CD4-positive, alpha-beta T cell treated with Interleukin-4 for 1 hour (primary cell): ENCODE results near the gene CCDC158.
"Not testable (repeated sequence)": the region's sequence is repeated elsewhere in the genome, so short reads cannot be mapped to it uniquely, and the experiment has no call there.

ENCODE experiments used
- DNase-seq, 2 donors: peaks; one replicate each; pipeline ENCODE4 v3.0.0-alpha.2; 2020 to 2022

Gene CCDC158

DNA sequence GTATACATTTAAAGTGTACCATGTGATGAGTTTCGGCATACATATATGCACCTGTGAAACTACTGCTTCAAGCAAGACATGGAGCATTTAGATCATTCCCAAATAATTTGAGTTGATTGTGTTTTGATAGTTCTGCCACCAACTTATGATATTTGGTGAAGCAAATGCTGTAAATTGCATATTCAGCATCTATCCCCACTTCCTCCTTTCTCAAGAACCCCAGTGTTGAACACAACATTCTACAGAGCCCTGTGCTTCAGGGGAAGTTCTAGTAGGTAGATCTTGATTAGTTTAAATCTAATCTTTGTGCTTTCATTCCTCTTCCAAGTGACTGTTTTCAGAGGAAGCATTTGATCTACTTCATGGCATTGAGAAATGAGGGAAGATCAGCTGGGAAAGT is 8.7 kb upstream of the CCDC158 start:
- no peak for DNase-seq

DNA sequence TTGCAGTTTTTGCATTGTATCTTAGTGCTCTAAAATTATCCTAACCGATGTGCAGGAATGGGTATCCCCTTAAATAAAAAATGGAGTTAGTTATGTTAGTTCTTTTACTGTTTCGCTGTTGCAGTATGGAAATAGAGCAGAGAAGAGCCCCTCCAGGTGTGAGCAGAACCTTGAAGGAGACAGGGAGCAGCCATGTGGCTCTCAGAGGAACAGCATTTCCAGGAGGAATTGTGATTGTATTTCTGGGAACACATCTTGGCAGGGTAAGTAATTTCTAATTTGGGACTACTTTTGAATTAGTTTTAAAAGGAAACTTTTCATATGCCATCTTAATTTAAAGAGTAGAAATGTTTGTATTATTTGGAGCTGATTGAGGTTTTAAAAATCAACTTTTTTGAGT is 5.3 kb upstream of the CCDC158 start:
- no peak for DNase-seq

DNA sequence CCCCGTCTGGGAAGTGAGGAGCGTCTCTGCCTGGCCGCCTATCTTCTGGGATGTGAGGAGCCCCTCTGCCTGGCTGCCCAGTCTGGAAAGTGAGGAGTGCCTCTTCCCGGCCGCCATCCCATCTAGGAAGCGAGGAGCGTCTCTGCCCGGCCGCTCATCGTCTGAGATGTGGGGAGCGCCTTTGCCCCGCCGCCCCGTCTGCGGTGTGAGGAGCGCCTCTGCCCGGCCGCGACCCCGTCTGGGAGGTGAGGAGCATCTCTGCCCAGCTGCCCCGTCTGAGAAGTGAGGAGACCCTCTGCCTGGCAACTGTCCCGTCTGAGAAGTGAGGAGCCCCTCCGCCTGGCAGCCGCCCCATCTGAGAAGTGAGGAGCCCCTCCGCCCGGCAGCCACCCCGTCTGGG is 2.2 kb upstream of the CCDC158 start:
- not testable (repeated sequence) for DNase-seq

DNA sequence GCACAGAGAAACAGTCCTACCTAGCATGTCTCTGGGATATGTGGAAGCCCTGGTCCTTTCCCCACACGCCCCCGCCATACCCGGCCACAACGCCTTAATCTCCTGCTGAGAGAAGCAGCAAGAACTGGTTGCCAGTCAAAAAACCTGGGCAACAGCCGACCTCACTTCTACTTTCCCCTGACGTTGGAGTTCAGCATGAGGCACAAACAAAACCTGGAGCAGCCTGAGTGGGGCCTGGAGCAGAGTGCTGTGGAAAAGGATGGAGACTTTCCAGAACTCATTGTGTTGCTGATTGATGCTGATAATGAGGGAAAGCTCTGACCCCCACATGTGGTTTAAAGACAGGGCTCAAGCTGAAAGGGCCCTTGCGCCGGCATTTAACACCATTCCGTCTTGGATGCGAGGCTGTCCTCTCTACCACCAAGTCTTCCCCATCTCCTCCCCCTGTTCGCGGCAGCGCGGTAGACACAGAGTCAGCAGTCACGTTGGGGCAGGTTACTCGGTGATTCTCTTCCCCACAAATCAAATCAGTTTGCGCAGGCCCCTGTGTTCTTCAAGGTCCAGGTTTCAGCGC is 666 bp downstream of the CCDC158 start:
- no peak for DNase-seq

DNA sequence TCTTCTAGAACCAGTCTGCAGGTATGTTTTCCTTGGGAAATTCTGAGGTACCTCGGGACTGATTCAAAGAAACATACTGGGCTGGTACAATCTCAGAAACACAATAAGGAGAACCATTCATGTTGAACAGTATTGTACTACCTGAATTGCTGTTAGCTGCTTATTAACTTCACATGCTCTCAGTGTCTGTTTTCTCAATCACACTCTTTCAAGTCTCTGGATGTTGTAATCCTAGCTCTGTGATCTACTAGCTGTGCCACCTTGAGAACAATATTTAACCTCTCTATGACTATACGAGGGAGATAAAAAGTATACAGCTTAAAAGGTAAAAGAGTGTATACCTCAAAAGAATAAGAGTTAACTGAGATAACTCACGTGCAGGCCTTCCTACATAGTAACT is 10.3 kb downstream of the CCDC158 start:
- DNase-seq, result no peak

DNA sequence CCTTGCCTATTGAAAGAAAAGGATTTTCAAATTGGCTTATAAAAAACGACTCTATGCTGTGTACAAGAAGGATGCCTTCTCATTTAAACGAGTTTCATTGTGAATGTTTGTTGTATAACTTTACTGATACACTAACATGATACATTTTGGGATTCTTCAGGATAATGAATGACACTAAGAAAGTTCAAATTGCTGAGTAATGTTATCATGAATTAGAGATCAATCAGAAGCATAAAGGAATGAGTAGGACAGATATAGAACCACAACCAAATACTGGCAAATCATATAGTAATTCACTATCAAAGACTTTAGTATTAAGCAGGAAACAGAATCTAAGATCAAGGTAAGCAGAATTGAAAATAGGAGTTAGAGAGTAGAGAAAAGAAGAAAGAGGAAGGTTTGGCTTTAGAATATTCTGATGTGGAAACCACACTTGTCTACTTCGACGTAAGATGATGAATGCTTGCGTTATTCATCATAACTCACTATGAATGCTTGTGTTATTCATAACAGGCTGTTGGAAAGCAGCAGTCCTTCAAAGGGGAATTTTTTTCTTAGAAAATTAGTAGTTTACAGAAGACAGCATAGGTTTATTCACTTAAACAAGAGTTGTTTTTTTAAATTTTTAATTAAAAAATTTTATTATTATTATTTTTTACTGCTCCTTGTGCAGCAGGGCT is 13.4 kb downstream of the CCDC158 start:
- no peak for DNase-seq

DNA sequence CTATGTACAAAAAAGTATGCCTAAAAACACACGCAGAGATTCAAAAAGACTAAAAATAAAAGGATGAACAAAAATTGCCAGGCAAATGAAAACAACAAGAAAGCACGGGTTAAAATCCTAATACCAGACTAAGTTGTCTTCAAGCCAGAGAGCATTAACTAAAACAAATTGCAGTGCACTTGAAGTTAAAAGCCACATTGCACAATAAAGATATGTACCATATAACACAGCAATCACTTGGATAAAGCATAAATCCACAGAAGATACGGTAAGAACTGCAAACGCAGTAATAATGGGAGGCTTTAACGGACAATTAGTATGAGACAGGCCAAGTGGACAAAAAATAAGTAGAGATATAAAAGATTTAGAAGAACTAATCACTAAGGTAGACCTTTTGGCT is 14.9 kb downstream of the CCDC158 start:
- DNase-seq, result no peak

DNA sequence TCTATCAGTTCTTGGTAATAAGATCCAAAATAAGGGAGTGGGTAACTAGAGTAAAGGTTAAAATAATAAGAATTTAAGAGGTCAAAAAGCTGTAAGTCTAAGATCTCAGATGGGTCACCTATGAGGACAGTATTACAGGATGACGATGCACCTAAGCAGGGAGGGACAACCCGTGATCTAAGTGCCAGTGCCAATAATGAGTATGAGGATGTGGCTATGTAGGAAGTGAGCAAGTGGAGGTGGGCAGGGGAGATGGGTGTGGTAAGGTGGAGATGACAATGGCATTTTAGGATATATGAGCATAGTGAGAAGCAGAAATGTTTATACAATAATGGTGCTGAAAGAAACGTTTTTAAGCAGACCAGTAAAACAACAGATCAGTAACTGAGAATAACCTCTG is 19.3 kb downstream of the CCDC158 start:
- no peak for DNase-seq

DNA sequence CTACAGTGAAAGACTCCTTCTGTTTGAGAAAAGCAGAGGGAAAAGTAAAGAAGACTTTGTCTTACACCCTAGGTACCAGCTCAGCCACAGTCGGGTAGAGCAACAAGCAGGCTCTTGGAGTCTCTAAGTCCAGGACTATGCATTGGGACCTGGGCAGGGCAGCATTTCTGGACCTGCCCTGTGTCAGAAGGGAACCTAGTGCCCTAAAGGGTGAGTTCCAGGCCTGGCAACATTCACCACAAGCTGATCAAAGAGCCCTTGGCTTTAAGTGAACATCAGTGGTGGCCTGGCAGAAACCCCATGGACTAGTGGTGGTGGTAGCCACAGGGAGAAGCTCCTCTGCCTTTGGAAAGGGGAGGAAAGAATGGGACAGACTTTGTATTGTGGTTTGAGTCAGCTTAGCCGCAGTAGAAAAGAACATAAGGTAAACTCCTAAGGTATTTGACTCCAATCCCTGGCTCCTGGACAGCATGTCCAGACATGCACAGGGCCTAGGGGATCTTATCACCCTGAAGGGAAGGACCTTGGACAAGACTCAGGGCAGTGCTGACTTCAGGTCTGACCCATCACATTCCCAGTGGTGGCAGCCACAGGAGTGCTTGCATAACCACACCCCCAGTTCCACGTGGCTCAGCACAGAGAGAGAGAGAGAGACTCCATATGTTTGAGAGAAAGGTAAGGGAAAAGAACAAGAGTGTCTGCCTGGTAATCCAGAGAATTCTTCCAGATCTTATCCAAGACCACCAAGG is 32.6 kb downstream of the CCDC158 start:
- no peak for DNase-seq

DNA sequence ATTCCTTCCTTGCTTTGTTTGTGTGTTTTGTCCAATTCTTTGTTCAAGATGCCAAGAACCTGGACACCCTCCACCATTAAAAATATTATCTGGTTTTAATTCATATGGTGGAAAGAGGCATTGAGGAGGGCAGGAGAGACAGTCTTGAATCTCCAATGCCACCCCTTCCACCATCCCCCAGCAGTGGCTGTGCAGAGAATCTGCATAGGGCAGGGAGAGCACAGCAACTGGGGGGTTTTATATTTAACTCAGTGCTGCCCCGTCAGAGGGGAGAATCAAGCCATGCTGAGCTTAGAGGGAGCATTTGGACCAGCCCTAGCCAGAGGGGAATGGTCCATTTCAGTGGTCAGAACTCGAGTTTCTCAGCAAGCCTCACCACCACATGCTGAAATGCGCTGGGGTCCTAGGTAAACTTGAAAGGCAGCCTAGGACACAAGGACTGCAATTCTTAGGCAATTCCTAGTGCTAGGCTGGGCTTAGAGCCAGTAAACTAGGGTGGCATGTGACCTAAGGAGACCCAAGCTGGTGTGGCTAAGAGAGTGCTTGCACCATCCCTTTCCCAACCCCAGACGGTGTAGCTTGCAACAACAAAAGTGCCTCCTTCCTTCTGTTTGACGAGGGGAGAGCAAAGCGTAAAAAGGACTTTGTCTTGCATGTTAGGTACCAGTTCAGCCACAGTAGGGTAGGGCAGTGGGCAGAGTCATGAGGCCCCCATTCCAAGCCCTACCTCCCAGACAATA is 34.2 kb downstream of the CCDC158 start:
- DNase-seq, result no peak

DNA sequence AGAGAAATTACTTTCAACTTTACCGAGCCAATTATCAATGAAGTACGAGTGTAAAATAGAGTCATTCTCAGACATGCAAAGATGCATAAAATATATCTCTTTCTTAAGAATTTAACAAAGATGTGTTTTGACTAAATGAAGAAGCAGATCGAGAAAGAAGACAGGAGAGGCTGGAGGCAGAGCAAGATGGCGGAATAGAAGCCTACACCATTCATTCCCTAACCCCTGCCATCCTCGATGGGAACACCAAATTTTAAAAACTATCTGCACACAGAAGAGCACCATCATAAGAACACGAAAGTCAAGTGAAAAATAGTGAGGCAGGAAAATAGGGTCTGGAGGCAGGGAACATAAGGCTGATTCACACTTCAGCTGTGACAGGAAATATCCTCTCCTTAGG is 35.0 kb downstream of the CCDC158 start:
- no peak for DNase-seq

DNA sequence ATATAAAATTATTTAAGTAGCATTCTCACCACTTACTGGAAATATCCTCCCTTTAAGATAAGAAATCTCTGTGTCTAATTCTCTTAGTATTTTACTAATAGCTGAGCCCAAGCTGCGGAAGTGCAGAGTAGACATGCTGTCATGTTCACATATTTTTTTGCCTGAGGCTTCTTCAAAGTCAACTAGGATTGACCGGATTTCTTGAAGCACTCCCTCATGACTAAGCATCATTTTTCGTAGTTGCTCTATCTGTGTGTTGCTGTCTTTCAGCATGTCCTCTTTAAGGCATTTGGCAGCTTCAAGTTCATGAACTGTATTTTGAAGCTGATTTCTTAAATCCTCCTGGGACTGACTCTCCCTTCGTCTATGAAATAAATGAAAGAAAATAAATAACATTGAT is 36.9 kb downstream of the CCDC158 start:
- no peak for DNase-seq

DNA sequence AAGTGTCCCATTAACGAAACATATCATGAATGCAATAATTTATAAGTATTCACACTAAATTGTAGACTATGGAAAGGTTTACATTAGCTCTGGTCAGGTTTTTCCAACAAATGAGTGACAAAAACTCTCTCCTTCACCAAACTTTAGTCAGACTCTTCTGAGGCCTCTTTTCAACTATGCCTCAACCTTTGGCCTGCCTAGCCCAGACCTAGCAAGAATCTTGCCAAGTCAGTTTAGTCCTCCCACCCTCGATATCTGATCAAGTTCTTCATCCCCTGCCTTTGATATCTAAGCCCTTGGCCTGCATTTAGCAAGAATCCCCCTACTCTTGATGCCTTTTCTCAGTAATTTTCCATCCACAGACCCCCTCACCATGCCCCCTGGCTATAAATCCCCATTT is 37.9 kb downstream of the CCDC158 start:
- DNase-seq, result no peak

DNA sequence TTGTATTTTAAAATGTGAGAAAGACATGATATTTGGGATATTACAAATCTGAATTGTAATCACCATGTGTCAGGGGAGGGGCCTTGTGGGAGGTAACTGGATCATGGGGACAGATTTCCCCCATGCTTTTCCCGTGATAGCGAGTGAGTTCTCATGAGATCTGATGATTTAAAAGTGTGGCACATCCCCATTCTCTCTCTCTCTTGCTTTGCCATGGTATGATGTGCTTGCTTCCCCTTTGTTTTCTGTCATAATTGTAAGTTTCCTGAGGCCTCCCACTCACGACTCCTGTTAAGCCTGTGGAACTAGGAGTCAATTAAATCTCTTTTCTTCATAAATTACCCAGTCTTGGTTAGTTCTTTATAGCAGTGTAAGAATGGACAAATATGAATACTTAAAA is 39.0 kb downstream of the CCDC158 start:
- no peak for DNase-seq

DNA sequence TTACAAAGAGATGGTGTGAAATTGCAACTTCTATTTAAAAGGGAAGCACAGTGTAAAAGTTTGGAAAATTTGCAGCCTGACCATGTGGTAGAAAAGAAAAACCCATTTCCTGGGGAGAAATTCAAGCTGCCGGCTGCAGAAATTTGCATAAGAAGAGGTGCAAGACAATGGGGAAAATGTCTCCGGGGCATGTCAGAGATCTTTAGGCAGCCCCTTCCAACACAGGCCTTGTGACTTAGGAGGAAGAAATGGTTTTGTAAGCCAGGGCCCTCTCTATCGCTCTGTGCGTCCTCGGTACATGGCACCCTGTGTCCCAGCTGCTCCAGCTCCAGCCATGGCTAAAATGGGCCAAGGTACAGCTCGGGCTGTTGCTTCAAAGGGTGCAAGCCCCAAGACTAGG is 40.4 kb downstream of the CCDC158 start:
- no peak for DNase-seq

DNA sequence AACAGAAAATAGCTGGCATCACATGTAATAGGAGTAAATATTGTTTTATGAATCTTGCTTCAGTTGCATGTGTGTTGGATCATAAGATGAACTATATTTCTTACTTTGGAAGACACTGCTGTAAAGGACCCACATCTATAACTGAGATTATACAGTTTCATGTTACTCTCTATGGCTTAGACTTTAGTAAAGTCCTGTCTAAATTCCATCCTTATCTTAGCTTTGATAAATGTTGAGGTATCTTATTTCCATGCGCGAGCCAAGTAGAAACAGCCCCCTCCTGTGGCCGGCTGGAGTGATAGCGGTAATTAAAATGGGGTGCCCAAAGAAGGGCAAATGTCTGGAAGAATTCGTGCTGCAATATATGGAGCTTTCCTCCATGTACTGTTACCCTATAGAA is 43.0 kb downstream of the CCDC158 start:
- peak; percentile 19 to 39 for DNase-seq

DNA sequence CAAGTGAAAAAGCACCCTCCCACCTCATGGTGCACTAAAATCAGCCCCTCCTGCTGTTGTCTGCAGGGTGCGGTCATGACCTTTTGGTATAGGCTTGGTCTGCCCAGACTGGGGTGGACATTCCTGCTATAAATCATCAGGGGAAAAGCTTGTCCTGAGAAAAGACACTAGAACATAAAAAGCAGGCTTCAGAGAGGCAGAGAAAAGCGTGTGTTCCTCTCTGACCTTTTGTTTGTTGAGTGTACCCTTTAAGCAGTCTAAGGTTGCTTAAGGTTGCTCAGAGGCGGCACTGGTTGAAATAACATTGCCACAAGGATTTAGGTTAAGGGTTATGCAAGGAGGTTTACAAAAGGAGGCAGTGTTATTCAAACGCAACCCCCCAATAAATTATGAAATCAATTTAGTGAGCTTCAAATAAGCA is 43.5 kb downstream of the CCDC158 start:
- DNase-seq, result no peak

DNA sequence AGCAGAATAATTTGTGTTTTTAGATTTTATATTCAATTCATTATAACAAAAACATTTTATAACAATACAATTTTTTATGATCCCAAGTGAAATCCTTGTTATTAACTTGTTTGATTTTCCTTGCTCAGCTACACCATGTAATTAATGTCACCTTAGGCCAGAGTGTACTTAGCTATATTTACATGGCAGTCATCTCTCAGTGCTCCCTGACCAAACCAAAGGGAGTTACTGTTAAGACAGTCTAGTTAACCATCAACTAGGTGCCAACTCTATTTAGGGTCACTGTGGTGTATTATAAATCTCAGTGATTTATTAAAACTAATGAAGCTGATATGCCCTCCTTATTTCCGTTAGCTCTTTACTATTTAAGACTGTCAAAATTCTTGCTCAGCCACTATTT is 44.4 kb downstream of the CCDC158 start:
- DNase-seq, result no peak

DNA sequence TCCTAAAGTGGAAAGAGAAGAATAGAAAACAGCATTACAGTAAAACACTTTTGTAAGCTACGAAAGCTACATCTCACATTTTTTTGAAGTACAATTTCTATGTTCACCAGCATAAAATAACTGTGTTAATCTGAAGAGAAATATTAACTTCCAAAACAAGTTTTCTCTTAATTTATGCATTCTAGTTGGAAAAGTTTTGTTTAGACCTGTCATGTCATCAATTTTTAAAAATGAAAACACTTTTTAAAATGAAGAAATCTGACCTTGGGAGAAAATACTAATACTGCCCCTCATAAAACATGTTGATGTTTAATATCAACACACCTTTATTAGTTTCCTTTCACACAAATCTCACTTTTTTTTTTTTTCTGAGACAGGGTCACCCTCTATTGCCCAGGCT is 45.2 kb downstream of the CCDC158 start:
- no peak for DNase-seq

DNA sequence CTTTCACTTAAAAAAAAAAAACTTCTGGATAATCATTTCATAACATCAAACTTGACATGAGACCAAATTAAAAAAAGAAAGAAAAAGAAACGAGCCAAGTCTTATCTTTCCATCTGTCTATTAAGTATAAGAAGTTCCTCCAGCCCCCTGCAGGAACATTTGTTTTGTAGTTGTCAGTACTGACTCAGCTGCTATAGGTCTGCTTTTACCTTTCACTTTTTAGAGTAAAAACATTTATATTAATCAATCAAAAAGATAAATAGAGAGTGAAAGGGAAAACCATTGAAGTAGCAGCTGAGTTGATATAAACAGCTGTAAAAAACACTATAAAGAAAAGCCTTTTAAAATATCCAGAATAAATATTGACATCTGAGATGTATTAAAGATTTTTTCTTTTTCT is 46.1 kb downstream of the CCDC158 start:
- no peak for DNase-seq

DNA sequence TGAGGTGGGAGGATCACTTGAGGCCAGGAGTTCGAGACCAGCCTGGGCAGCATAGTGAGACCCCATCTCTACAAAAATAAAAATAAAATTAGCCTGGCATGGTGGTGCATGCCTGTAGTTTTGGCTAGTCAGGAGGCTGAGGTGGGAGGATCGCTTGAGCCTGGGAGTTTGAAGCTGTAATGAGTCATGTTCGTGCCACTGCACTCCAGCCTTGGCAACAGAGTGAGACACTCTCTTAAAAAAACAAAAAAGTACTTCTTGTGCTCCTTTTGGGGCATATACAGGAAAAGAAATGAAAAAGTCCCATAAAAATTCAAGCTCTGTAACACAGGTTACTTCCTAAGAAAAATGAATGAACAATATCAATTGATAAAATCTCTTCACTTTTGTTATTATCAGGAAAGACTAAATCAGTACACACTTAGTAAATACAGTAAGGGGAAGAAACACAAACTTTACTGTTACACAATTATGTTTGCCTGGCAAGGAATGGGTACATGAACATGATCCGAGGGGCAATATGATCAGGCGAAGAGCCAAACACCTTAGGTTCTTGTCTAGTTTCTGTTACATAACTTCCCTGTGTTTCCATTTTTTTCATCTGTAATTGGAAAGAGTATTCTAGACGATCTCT is 46.9 kb downstream of the CCDC158 start:
- no peak for DNase-seq

DNA sequence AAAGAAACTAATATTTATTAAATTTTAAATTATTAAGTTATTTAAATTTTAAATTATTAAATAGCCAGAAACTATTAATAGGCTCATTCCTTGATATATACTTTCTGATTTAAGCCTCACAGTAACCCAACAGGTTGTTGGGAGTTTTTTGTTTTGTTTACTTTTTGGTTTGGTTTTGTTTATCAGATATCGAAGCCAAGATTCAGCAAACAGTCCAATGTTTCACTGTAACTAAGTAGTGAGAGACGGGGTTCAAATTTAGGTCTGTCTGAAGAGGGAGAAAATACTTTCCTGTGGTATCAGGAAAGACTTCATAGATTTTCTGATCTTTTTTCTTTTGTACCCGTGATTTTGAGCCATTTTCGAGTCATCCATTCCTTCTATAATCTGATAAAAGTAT is 54.2 kb downstream of the CCDC158 start:
- no peak for DNase-seq

DNA sequence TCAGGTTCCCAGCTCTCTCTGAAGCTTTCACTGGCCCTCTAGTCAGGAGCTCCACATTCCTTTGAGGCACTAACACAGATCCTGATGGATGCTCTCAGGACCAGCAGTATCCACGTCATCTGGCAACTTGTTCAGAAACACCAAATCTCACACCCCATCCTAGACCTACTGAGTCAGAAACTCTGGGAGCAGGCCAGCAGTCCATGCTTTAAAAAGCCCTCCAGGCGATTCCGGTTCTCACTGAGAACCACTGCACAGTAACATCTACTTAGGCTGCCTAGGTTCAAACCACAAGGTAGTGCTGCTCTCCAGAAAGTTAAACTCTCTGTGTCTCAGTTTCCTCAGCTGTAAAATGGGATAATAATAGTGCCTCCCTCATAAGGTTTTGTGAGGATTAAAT is 55.3 kb downstream of the CCDC158 start:
- no peak for DNase-seq
